HG03108 (cell line): Measurements from ENCODE around the gene RBFA.
"Not testable (repeated sequence)": the region's sequence is repeated elsewhere in the genome, so short reads cannot be mapped to it uniquely, and the experiment has no call there.

Experiments used
- ATAC-seq: cut with Tn5 transposase; IDR thresholded peaks from one replicate; pipeline ENCODE4 v1.9.1; 2021; ENCODE audit warnings: moderate library complexity; ENCODE audit not compliant: unreplicated experiment

RBFA gene, protein sequence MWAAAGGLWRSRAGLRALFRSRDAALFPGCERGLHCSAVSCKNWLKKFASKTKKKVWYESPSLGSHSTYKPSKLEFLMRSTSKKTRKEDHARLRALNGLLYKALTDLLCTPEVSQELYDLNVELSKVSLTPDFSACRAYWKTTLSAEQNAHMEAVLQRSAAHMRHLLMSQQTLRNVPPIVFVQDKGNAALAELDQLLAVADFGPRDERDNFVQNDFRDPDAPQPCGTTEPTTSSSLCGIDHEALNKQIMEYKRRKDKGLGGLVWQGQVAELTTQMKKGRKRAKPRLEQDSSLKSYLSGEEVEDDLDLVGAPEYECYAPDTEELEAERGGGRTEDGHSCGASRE

DNA sequence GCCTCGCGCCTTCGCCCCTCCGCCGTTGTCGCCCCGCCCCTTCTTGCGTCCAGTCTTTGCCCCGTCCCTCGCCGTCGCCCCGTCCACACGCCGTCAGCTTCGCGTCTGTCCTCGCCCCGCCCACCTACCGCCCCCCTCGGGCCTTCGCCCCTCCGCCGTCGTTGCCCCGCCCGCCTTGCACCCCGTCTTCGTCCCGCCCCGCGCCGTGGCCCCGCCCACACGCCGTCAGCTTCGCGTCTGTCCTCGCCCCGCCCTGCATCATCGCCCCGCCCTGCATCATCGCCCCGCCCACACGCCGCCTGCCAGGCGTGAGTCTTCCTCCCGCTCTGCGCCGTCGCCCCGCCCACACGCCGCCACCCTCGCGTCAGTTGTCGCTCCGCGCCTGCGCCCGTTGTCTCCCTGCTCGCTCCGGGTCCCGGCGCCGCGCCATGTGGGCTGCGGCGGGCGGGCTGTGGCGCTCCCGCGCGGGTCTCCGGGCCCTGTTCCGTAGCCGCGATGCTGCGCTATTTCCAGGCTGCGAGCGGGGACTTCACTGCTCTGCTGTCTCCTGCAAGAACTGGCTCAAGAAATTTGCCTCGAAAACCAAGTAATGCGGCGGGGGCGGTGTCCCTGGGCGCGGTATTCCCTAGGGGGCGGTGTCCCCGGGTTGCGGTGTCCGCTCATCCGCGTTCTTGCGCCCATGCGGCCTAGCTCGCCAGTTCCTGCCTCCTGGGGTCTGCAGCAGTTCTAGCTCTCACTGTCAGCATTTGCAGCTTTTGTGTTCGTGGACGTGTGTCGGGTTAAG, at the start of gene RBFA:
TSS of gene RBFA (plus strand) at position 367 of the 784 bp plus-strand sequence. CDS start at position 429, 62 bp downstream.
- ATAC-seq: peak; percentile 70

DNA sequence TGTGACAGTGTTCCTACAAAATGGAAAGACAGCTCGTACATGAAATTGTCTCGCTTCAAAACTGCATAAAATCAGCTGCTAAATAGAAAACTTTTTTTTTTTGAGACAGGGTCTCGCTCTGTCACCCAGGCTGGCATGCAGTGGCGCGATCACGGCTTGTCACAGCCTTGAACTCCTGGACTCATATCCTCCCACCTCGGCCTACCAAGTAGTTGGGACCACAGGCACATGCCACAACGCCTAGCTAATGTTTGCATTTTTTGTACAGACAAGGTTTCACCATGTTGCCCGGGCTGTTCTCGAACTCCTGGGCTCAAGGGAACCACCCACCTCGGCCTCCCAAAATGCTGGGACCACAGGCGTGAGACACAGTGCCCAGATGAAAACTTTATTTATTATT, 49.1 kb upstream of the RBFA start:
- ATAC-seq: no peak

DNA sequence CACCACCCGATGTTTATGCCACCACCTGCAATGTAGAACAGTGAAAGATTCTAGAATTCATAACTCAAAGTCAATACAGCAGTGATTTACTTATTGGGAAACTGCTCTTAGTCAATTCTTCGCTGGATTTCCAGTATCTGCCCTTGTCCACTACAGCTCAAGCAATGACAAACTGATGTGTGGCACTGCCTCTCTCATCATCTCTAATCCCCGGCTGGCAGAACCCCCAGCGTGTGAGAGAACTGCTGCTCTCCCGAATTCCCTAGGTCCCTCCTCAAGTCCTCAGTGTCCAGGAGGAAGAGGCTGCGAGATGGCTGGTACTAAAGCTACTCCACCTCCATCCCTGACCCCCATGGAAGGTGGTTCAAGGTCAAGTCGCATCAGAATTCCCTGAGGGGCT, 47.5 kb upstream of the RBFA start:
- no peak for ATAC-seq

DNA sequence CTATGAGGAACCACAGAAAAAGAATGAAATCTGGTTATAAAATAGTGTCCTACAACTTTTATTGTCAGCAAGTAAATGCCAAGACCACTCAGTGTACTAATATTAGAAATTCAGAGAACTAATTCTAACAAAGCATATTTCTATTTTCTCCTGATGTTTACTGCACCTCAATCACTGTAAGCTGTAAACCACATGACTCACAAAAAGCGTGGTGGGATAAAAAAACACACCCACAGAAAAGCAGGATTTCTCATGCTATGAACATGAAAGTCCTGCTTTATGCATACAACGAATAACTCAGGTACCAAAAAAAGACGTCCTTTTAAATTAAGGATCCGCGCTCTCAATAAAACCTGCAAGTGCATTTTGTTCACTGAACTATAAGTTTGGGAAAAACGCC, 46.7 kb upstream of the RBFA start:
- ATAC-seq: no peak

DNA sequence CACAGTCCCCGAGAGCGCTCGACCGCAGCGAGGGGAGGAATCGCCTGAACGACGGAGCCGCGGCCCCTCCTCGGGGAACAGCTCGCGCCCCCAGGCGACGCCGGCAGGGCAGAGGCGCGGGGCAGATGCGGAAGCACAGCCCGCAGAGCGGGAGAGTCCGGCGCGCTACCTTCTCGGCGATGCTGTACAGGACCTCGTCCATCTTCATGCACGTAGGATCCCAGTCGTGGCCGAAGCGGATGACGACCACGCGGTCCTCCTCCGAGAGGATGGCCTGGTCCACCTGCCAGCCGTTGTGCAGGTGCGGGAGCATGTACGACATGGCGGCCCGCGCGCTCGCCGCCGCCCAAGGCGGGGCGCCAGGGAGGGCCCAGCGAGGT, 46.2 kb upstream of the RBFA start:
- ATAC-seq: peak; percentile 57

DNA sequence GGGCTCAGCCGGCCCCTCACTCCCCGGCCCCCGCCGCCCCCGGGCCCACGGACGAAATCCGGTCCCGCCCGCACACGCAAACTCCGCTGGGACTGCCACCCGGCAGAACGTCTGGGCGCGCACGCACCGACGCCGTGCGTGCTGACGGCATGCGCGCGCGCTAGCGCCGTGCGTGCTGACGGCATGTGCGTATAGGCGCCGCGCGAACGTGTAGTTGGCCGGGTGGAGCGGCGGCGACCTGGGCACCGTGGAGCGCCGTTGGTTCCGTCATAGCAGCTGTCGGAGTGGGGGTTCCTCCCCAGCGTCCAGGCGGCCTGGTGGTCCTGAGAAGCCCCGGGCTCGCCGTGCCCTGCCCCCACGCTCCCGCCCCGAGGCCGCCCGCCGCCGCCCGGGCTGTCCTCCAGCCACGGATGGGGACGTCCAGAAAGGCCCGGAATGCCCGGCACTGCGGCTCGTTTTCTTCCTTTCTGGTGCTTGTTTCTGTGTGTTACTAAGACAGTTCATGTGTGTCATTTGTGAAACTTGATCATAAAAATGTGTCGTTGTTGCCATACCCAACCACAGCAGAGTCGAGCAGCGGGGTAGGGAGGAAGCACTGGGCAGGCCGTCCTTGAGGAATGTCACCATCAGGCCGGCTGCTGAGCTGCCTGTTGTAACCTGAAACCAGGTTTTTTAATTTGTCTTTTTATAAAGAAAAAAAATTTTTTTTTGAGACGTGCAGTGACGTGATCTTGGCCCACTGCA, 45.6 kb upstream of the RBFA start, which contains the start of gene TXNL4A:
TSS of gene TXNL4A (minus strand) at position 113 of the 744 bp plus-strand sequence. CDS start 171 bp downstream, outside the sequence.
- ATAC-seq: peak; percentile 96

DNA sequence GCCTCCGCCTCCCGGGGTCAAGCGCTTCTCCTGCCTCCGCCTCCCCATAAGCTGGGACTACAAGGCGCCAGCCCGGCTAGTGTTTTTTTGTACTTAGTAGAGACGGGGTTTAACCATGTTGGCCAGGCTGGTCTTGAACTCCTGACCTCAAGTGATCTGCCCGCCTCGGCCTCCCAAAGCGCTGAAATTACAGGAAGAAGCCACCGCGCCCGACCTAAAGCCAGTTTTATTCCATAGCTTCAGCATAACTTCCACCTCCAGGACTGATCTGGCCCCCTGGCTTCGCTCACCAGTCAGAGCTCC, 45.1 kb upstream of the RBFA start:
- ATAC-seq: no peak

DNA sequence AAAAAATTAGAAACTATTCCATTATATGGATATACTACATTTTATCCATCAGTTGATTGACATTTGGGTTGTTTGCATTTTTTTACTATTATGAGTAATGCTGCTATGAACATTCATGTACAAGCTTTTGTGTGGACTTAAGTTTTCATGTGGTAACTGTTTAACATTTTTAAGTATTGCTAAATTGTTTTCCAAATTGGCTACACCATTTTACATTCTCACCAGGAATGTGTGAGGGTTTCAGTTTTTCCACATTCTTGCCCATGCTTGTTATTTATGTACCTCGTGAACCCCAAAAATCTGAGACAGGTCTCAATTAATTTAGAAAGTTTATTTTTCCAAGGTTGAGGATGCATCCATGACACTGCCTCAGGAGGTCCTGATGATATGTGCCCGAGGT, 42.7 kb upstream of the RBFA start:
- ATAC-seq: no peak

DNA sequence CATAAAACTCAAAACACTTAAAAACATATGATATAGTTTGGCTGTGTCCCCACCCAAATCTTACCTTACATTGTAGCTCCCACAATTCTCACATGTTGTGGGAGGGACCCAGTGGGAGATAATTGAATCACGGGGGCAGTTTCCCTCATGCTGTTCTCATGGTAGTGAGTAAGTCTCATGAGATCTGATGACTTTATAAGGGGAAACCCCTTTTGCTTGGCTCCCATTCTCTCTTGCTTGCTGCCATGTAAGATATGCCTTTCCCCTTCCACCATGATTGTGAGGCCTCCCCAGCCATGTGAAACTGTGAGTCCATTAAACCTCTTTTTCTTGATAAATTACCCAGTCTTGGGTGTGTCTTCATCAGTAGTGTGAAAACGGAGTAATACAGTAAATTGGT, 34.5 kb upstream of the RBFA start:
- ATAC-seq: not testable (repeated sequence)

DNA sequence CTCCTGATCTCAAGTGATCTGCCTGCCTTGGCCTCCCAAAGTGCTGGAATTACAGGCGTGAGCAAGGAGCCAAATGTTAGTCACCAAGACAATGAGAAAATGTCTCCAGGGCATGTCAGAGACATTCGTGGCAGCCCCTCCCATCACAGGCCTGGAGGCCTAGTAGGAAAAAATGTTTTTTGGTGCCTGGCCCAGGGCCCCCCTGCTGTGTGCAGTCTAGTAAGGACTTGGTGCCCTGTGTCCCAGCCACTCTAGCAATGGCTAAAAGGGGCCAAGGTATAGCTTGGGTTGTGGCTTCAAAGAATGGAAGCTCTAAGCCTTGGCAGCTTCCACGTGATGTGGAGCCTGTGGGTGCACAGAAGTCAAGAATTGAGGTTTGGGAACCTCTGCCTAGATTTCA, 33.4 kb upstream of the RBFA start:
- ATAC-seq: no peak

DNA sequence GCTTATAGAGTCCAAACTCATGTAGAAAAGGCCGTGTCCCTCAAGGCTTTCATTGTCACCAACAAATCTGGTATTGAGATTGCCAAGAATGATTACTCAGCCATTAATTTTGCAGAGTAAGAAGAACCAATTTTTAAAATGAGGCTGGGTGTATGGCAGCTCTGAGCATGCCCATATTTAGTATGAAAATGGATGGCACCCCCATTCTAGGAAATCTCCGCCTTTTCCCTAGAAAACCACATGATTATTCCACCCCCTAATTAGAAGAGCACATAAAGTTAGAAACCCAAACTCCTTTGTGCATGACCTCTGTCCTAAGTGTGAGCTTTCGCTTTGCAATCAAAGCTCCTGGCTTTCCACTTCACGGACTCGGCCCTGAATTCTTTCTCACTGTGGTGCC, 31.8 kb upstream of the RBFA start:
- no peak for ATAC-seq

DNA sequence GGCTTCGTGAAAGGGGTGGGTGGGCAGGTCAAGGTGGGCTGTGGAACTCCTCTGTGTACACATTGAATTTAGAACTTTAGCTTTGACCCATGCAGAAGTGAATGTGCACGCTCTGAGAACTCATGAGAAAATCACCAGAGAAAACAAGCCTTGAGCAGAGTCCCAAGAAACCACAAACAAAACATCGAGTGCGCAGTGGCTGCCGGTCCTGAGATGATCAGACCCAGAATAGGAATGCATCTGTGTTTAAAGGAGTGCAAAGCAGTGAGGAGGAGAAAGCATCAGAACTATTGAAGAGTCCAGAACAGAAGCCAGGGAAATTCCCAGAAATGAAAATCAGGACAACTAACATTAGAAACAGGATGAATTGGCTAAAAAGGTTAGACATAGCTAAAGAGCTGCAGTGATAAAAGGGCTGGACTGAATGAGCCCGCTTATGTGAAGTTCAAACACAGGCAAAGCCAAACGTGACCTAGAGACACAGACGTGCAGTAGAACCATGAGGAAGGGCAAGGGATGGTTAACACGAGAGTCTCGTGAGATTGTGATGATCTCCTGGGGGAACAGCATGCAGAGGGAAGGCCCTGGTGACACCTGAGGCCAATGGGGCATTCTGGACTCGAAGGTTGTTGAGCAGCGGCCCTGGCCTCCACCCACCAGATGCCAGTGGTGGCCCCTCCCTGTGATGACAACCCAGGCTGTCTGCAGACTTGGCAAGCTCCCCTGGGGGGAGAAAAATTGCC, 29.5 kb upstream of the RBFA start:
- no peak for ATAC-seq

DNA sequence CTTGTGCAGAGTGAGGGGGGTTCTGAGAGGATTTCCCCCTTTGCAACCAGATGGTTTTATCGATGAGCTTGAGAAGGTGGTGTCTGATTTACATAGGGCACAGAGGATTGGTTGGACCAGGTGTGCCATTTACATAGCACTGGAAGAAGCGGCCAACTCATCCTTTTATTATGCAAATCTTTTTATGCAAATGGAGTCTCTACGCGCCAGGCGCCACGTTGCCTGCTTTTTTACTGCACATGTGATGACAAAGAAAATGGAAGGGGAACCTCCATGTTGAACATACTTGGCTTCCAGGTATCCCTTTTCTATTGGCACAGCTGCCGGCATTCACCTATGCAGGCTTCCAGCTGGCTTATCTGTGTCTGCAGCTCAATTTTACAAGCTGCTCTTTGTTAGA, 27.5 kb upstream of the RBFA start:
- no peak for ATAC-seq

DNA sequence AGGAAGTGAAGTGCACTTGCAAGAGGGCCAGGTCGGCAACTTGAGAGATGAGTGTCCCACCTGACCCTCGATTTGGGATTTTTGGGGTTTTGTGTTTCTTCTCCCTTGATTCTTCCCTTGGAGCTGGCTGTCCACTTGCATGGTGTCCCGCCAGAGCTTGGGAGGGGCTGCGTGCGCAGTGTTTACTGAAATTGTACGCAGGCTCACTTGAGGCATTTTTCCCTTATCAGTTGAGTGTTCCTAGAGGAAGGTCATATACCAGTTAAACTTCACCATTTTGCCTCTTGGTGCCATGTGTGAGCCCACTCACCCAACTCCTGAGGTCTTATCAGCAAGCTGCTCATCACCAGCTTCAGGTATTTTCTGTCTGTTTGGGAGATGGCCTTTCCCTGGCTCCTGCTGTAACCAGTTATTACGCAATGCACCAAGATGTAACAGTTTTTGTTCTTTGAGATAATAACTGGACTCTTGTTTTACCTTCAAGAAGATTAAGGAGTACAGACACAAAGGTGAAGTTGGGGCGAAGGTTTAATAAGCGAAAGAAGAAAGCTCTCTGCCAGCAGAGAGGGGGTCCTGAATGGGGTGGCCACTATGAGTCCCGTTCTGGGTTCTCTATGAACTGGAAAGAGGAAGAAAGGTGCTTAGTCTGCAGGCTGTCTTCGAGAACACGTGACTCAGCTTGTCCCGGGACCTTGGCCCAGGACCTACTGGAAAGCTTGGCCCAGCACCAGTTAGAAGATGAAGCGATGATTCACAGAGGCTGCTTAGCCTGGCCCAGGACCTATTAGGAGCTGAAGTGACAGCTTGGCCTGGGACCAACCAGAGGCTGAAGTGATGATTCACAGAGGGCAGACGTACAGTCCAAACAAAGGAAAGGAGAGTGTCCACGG, 24.3 kb upstream of the RBFA start:
- ATAC-seq: no peak

DNA sequence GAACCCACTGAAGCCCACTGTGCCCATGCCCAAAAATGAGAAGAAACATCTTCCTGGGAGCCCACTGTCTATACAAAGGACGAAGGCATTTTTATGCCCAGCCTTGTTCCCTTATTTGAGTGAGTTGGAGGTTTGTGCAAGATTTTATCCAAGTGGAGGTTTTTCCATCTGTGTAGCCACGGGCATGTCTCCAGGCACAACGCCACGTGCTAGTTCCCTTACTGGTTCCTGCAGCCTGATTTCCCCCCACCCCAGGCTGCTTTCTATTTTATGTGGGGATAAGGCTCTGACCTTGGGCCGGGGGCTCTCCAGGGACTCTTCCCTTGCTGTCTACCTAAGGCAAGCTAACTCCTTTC, 23.7 kb upstream of the RBFA start:
- ATAC-seq: no peak

DNA sequence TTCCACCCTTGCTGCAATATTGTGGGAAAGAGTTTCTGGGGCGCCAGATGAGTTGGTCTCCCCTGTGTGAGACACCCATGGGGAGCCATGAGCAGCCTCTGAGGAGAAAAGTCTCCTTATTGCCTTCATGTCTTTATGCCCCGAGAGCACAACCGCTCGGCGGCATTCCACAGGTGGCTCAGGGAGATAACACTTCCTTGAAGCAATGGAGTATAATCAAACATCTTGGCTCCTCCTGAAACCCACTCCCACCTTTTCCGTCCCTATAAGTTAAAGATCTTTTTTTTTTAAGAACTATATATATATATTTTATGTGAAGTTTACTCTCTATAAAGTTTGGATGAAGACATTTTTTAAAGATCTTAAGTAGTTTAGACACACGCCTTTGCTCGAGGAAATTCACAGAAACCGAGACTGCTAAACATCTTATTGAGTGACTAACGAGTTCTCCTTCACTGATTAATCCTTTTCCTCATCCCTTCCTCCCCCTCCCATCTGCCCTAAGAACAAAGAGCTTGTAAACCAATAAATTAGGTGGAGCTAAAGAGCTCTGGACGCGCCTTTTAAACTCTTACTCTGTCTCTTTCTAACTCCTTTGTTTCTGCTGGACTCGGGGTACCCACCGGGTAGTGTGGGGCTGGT, 22.6 kb upstream of the RBFA start:
- not testable (repeated sequence) for ATAC-seq

DNA sequence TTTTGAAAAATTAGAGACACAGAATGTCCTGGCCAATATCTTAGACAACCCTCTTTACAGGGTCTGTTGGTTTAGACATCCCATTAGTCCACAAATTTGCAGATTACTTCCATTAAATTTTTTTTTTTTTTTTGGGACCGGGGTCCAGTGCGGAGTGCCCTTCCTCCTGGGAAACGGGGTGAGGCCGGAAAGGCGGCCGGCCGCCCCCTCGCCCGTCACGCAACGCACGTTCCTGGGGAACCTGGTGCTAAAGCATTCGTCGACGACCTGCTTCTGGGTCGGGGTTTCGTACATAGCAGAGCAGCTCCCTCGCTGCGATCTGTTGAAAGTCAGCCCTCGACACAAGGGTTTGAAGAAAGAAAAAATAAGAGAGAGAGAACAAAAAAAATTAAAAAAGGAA, 21.5 kb upstream of the RBFA start:
- ATAC-seq: no peak

DNA sequence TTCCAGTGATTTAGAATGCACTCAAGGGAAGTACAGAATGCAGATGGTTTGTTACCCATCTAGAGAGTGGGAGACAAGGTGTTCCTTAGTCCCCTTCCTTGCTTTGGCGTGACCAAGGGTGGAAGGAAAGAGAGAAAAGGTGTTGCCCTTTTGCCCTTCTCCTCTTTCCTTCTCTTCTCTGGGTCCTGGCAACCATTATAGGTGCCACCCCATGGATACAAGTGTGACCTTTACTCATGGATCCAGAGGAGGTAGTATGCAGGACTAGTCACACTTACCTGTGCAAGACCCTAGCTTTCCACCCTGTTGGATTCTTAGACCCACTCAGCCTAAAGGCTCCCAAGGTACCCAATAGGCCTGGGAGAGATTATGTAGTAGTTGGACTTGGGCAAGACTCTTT, 11.6 kb upstream of the RBFA start:
- ATAC-seq: no peak

DNA sequence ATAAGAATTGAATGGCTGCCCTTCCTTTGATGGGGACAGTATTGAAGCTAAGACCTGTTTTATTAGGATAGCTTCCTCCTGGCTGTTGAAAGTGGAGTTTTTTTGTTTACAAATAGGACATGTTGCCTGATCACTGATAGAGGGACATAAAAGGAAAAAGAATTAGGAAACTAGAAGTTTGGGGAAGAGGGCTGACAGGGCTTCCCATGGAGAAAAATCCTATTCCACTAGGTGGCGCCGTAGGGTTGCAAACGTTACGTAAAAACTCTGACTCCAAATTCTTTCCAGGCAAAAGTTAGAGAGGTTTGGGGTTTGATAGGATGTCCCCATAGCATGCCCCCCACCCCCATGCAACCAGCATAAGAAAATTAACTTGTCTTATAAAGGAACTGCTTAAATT, 11.1 kb upstream of the RBFA start:
- ATAC-seq: no peak

DNA sequence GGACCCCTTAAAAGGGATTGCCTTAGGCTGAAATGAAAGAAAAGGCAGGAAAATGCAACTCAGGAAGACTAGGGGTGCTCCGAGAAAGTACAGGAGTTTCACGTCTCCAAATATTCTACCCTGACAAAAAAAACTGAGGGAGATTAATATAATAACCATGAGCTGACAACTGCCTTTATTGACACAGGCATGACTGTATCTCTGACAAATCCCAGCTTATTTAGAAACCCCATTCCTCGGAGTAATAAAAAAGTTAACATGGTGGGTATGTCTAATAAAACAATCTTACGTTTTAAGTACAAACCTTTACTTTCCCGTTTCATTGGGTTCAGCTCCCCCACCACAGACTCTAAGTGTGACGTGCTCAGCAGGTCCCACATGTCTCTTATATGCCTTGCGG, 7.9 kb upstream of the RBFA start:
- no peak for ATAC-seq
